Endothelial cell of umbilical vein (primary cell): Measurements from ENCODE around the gene PPBP. TPM values are rescaled to one million over a fixed set of nuclear protein-coding genes. Genes with fewer than 3 reads are reported as not detected.

Experiments used
- BruUV-seq: library from RNA; stranded (reverse); fragments of 400-500 nt; replicated peaks from 2 replicates; lab custom pipeline; 2021; lab: Mats Ljungman, UMichigan
- CTCF ChIA-PET: fragments of 300-600, 350-600 bp; sonication (Branson Sonifier 250); formaldehyde crosslinking; loops from one replicate; lab custom pipeline; 2021; ENCODE audit warnings: antibody characterized with exemption, inconsistent platforms; lab: Charles Lee
- POLR2A ChIA-PET: fragments of 300-600, 350-600 bp; sonication (Branson Sonifier 250); formaldehyde crosslinking; loops from one replicate; lab custom pipeline; 2021; ENCODE audit warnings: antibody characterized with exemption, inconsistent platforms; lab: Charles Lee
- DNase-seq: peaks from one replicate; pipeline ENCODE4 v3.0.0-alpha.2; 2011; ENCODE audit warnings: low read depth, low spot score
- FAIRE-seq: peaks from 2 replicates; lab custom pipeline; 2011; peaks lifted over from hg19 to GRCh38; lab: Jason Lieb, UNC
- H2AFZ ChIP-seq: 2 replicates; pipeline ENCODE4 v1.6.0; 2012; ENCODE audit warnings: low read depth, low read length, control low read depth, inconsistent platforms
- H3K27ac ChIP-seq: 2 replicates; pipeline ENCODE4 v1.5.1; 2011; ENCODE audit warnings: low read depth, mild to moderate bottlenecking, control low read depth, low read length, moderate library complexity; ENCODE audit not compliant: insufficient read depth
- H3K27me3 ChIP-seq, 2 experiments: 2 replicates each; pipeline versions ENCODE4 v1.6.0 to v1.6.1; 2011; ENCODE audit warnings: low read length in 2 of 2, mixed read lengths in 1 of 2; ENCODE audit not compliant: control insufficient read depth in 2 of 2, insufficient read depth in 2 of 2
- H3K36me3 ChIP-seq, 2 experiments: 2 replicates in 1 of 2; 3 replicates in 1 of 2; pipeline ENCODE4 v1.5.1; 2011; ENCODE audit warnings: low read length in 2 of 2, mild to moderate bottlenecking in 1 of 2, moderate library complexity in 1 of 2; ENCODE audit not compliant: control insufficient read depth in 2 of 2, insufficient read depth in 2 of 2; ENCODE audit errors: extremely low read depth in 1 of 2
- H3K4me1 ChIP-seq: 3 replicates; pipeline ENCODE4 v1.5.1; 2011; ENCODE audit warnings: mild to moderate bottlenecking, low read length; ENCODE audit not compliant: control insufficient read depth, insufficient read depth; ENCODE audit errors: extremely low read depth
- H3K4me2 ChIP-seq: 2 replicates; pipeline ENCODE4 v1.6.1; 2011; ENCODE audit warnings: low read length, control low read depth, mixed read lengths; ENCODE audit not compliant: insufficient read depth
- H3K4me3 ChIP-seq, 3 experiments: fragments of 200-600 bp in 1 of 3; sonication (generic), shearing (Covaris generic) in 1 of 3; replicated peaks in 1 of 3; 2 replicates each; pipeline ENCODE4 v1.5.1; 2011 to 2016; ENCODE audit warnings: control low read depth in 3 of 3, low read length in 3 of 3, mild to moderate bottlenecking in 2 of 3, inconsistent platforms in 1 of 3, low read depth in 1 of 3, moderate library complexity in 1 of 3; ENCODE audit not compliant: insufficient read depth in 1 of 3
- H3K79me2 ChIP-seq: 2 replicates; pipeline ENCODE4 v1.6.0; 2012; ENCODE audit warnings: low read length, inconsistent platforms; ENCODE audit not compliant: control insufficient read depth, insufficient read depth
- H3K9ac ChIP-seq: replicated peaks from 2 replicates; pipeline ENCODE3; 2011; ENCODE audit warnings: low read length, control low read depth; ENCODE audit not compliant: insufficient read depth; ENCODE audit errors: extremely low read depth
- H3K9me1 ChIP-seq: replicated peaks from 3 replicates; pipeline ENCODE4 v1.6.0; 2011; ENCODE audit warnings: mild to moderate bottlenecking, low read length; ENCODE audit not compliant: control insufficient read depth, insufficient read depth; ENCODE audit errors: extremely low read depth
- H3K9me3 ChIP-seq: replicated peaks from 2 replicates; pipeline ENCODE4 v1.5.1; 2012; ENCODE audit warnings: low read length, inconsistent platforms; ENCODE audit not compliant: control insufficient read depth, insufficient read depth
- H4K20me1 ChIP-seq: replicated peaks from 2 replicates; pipeline ENCODE3; 2011; ENCODE audit warnings: mild to moderate bottlenecking, low read length; ENCODE audit not compliant: control insufficient read depth, insufficient read depth; ENCODE audit errors: extremely low read depth
- CTCF ChIP-seq, 2 donors: IDR thresholded peaks; 1 replicate in 1 of 2; 2 replicates in 1 of 2; pipeline ENCODE4 v1.5.1; 2011; ENCODE audit warnings: low read length in 2 of 2, mild to moderate bottlenecking in 2 of 2, moderate library complexity in 2 of 2, control low read depth in 1 of 2, inconsistent platforms in 1 of 2, low read depth in 1 of 2; ENCODE audit not compliant: insufficient read depth in 1 of 2; ENCODE audit errors: extremely low read depth in 1 of 2
- EZH2 ChIP-seq: IDR thresholded peaks from 2 replicates; pipeline ENCODE4 v1.6.1; 2012; ENCODE audit warnings: borderline replicate concordance, low read depth, mild to moderate bottlenecking, moderate library complexity, low read length, inconsistent platforms; ENCODE audit not compliant: severe bottlenecking
- FOS ChIP-seq: IDR thresholded peaks from 2 replicates; pipeline ENCODE4 v1.6.1; 2011; ENCODE audit warnings: mild to moderate bottlenecking, low read length, moderate library complexity, borderline replicate concordance; ENCODE audit not compliant: insufficient read depth
- GATA2 ChIP-seq: IDR thresholded peaks from 2 replicates; pipeline ENCODE4 v1.7.0; 2011; ENCODE audit warnings: low read depth, mild to moderate bottlenecking, moderate library complexity, mixed read lengths, low read length; ENCODE audit not compliant: insufficient read length, insufficient read depth
- JUN ChIP-seq: IDR thresholded peaks from 2 replicates; pipeline ENCODE4 v1.6.1; 2011; ENCODE audit warnings: borderline replicate concordance, low read depth; ENCODE audit not compliant: insufficient read length, insufficient read depth
- MYC ChIP-seq: IDR thresholded peaks from one replicate; pipeline ENCODE4 v1.6.1; 2011; ENCODE audit warnings: mild to moderate bottlenecking, low read depth, low read length
- POLR2A ChIP-seq: IDR thresholded peaks from 2 replicates; pipeline ENCODE4 v1.6.1; 2012; ENCODE audit warnings: low read depth, mild to moderate bottlenecking, control low read depth, low read length
- POLR2AphosphoS5 ChIP-seq: IDR thresholded peaks from 2 replicates; pipeline ENCODE4 v1.6.1; 2012; ENCODE audit warnings: low read depth, mild to moderate bottlenecking, control low read depth, low read length, moderate library complexity; ENCODE audit not compliant: insufficient read depth
- dilution Hi-C: fragments of 300-500 bp; cut with MboI; formaldehyde crosslinking; loops from one replicate; pipeline ENCODE4 v1.15.0; 2019; ENCODE audit warnings: low sequenced_read_pairs; ENCODE audit not compliant: extremely low pct_ligation_motif_present
- intact Hi-C: fragments of 100-400 bp; cut with micrococcal nuclease; formaldehyde crosslinking; loops from one replicate; pipeline ENCODE4 v1.10.0; 2022
- polyA plus RNA-seq, 4 experiments: library from polyadenylated mRNA; depleted of rRNA in 3 of 4; stranded (reverse) in 3 of 4; unstranded in 1 of 4; fragments of >200 nt; gene quantifications; 2 replicates each; pipeline versions ENCODE4 v1.2.1 to v1.2.3, GENCODE V29; 2011 to 2012; ENCODE audit warnings: missing spikeins in 1 of 4
- total RNA-seq: library from RNA; stranded (reverse); gene quantifications from 2 replicates; pipeline ENCODE4 v1.2.3, GENCODE V29; 2021
- TF ChIP-seq, protein P1 (sequence below): IDR thresholded peaks from 2 replicates; pipeline ENCODE4 v1.6.1; 2011; ENCODE audit not compliant: insufficient read depth, insufficient read length

PPBP gene
- total and polyA plus RNA-seq, 2 donors (not counting 3 experiments of a cell fraction or from before 2014, with no cell fraction given), result not detected

DNA sequence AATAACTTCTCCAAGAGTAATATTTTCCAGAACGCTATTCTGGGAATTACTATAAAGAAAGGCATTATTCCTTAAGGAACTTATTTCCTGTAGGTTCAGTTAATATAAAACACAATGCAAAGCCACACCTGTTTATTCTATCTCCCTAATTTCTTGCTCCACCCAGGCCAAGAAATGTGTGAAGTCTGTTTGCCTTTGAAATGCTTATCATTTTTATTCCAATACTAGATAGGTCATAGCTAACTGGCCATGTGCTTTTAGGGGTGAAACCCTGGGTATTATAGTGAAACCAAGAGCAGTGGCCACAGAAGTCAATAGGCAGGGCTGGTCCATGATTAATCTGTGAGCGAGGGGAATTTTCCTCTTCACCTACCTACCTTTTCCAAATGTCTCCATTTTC is 35.7 kb upstream of the PPBP start:
- H3K27me3 ChIP-seq, result no peaks in the 10 kb centered on the region
- BruUV-seq, result no TSS peak
- H3K4me1 ChIP-seq, result peaks cover 7% of the 10 kb centered on the region
- H3K9me1 ChIP-seq, result no peaks in the 10 kb centered on the region
- CTCF ChIA-PET, result interaction anchor here (1.6 kb wide), 1 partner anchor 14 kb away, joined by 6 read pairs; the partner anchor contains the start of gene CXCL3
- no peak overlapping the region for H3K27ac ChIP-seq
- no peaks in the 10 kb centered on the region for H4K20me1 ChIP-seq
- no peak overlapping the region for H3K9ac ChIP-seq
- DNase-seq (no peak), FAIRE-seq (no peak)
- H3K79me2 ChIP-seq, result no peaks in the 10 kb centered on the region
- H3K36me3 ChIP-seq, result no peaks in the 10 kb centered on the region
- no peak overlapping the region for H3K4me3 ChIP-seq
- H3K9me3 ChIP-seq, result no peaks in the 10 kb centered on the region
- POLR2A ChIA-PET, result no interaction called here
- dilution Hi-C loops, result no loop called here
- H3K4me2 ChIP-seq, result no peak overlapping the region
- intact Hi-C loops, result no loop called here
- H2AFZ ChIP-seq, result no peak overlapping the region
- TF ChIP-seq POLR2AphosphoS5 (no peak), MYC (no peak), GATA2 (no peak), FOS (no peak), JUN (no peak), EZH2 (no peak), POLR2A (no peak), CTCF (IDR thresholded peaks at IDR 0.05; ENCODE audit: extremely low read depth in 1 of 2, insufficient read depth in 1 of 2, low read depth in 1 of 2, low read length in 2 of 2) (no peak)
- TF ChIP-seq, protein P1, sequence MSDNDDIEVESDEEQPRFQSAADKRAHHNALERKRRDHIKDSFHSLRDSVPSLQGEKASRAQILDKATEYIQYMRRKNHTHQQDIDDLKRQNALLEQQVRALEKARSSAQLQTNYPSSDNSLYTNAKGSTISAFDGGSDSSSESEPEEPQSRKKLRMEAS, result no peak
